Measurements from ENCODE around the gene MYO1B. TPM values are rescaled to one million over a fixed set of nuclear protein-coding genes. Genes with fewer than 3 reads are reported as not detected.
"Not testable (repeated sequence)": the region's sequence is repeated elsewhere in the genome, so short reads cannot be mapped to it uniquely, and the experiment has no call there.

MYO1B gene
- total and polyA plus RNA-seq, 2 experiments from 2014 or later: 126 to 197 TPM

DNA sequence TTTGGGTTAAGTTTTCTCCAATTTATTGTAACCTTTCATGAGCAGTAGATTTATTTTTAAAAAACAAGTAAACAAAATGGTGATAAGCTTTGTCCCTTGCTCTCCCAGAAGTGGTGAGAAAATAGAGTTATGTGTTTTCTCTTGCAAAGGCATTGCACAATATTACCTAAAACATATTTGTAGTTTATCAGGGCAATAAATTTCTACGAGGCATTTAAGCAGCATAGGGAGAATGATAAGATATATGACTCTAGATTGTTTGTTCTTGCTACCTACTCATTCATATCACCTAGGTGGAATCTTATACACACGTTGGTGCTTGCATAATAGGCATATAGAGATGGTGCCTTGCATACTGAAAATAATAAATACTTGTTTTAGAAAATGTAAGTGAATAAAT, 201.7 kb downstream of the MYO1B start:
- Histone ChIP-seq H3K79me2 (ENCODE audit: insufficient read depth) (no peaks in the 10 kb centered on the region), H2AFZ (no peak overlapping the region), H4K20me1 (ENCODE audit: insufficient read depth) (no peaks in the 10 kb centered on the region), H3K4me3 (no peak overlapping the region), H3K4me2 (ENCODE audit: unreplicated experiment) (no peak overlapping the region), H3K9ac (no peak overlapping the region), H3K27me3 (replicated peaks; ENCODE audit: insufficient read depth) (no peaks in the 10 kb centered on the region), H3K9me3 (ENCODE audit: low read depth) (no peaks in the 10 kb centered on the region), H3F3A (ENCODE audit: insufficient read depth) (no peaks in the 10 kb centered on the region), H3K36me3 (ENCODE audit: low read depth) (no peaks in the 10 kb centered on the region), H3K4me1 (ENCODE audit: insufficient read depth) (peaks cover 7% of the 10 kb centered on the region), H3K9me2 (ENCODE audit: insufficient read depth) (no peaks in the 10 kb centered on the region), H3K27ac (no peak overlapping the region)
- no peak for TF ChIP-seq EZH2phosphoT487 (IDR thresholded peaks at IDR 0.05; ENCODE audit: insufficient read depth, low read depth)
- no peak for TF ChIP-seq EZH2 (IDR thresholded peaks at IDR 0.05; ENCODE audit: insufficient read depth, poor library complexity, severe bottlenecking)
- DNase-seq: no peak
- WGBS, 2 experiments (ENCODE audit: low coverage in 1 of 2, low lambda C conversion rate in 2 of 2, missing lambda C conversion rate in 2 of 2): 46 to 47% methylated on average over 2 of the region's 2 CpGs
- in situ Hi-C loops (cut with MboI): no loop called here

DNA sequence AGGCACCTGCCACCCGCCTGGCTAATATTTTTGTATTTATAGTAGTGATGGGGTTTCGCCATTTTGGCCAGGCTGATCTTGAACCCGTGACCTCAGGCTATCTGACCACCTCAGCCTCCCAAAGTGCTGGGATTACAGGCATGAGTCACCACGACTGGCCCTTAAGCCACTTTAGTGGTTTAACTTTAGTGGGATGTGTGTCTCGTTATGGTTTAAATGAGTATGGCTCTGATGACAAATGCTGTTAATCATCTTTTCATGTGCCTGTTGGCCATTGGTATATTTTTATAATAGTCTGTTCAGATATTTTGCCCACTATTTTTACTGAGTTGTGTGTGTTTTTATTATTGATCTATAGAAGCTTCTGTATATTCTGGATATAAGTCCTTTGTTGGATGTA, 205.9 kb downstream of the MYO1B start:
- H2AFZ ChIP-seq: no peak overlapping the region
- no peaks in the 10 kb centered on the region for H3K36me3 ChIP-seq (ENCODE audit: low read depth)
- H3K9me2 ChIP-seq (ENCODE audit: insufficient read depth): no peaks in the 10 kb centered on the region
- H3K4me2 ChIP-seq (ENCODE audit: unreplicated experiment): no peak overlapping the region
- no peak for DNase-seq
- no peak overlapping the region for H3K27ac ChIP-seq
- H3K4me1 ChIP-seq (ENCODE audit: insufficient read depth): no peaks in the 10 kb centered on the region
- no peaks in the 10 kb centered on the region for H3F3A ChIP-seq (ENCODE audit: insufficient read depth)
- H3K9ac ChIP-seq: no peak overlapping the region
- H4K20me1 ChIP-seq (ENCODE audit: insufficient read depth): no peaks in the 10 kb centered on the region
- in situ Hi-C loops (cut with MboI): no loop called here
- H3K9me3 ChIP-seq (ENCODE audit: low read depth): no peaks in the 10 kb centered on the region
- H3K79me2 ChIP-seq (ENCODE audit: insufficient read depth): no peaks in the 10 kb centered on the region
- no peaks in the 10 kb centered on the region for H3K27me3 ChIP-seq (replicated peaks; ENCODE audit: insufficient read depth)
- TF ChIP-seq EZH2 (IDR thresholded peaks at IDR 0.05; ENCODE audit: insufficient read depth, poor library complexity, severe bottlenecking) (no peak), EZH2phosphoT487 (IDR thresholded peaks at IDR 0.05; ENCODE audit: insufficient read depth, low read depth) (no peak)
- H3K4me3 ChIP-seq: no peak overlapping the region
- WGBS, 2 experiments (ENCODE audit: low coverage in 1 of 2, low lambda C conversion rate in 2 of 2, missing lambda C conversion rate in 2 of 2): 65 to 68% methylated on average over 5 of the region's 5 CpGs

DNA sequence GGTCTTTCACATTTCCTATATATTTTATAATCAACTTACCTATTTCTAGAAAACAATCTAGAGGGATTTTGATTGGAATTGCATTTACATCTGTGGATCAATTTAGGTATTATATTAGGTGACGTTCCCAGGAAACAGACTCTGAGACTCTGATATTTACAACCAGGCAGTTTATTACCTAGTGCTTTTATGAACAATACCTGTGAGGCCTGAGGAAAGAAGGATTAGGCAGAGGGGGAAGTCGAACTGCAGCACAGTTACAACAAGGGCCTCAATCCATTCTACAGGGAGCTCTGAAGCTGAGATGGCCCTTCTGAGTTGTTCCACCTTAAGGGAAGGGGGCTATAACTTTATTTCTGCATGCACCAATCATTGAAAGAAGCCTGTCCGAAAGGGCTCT, 206.9 kb downstream of the MYO1B start:
- in situ Hi-C loops (cut with MboI): no loop called here
- WGBS, 2 experiments (ENCODE audit: low coverage in 1 of 2, low lambda C conversion rate in 2 of 2, missing lambda C conversion rate in 2 of 2): 76% methylated on average over 3 of the region's 3 CpGs
- no peak overlapping the region for H3K9ac ChIP-seq
- no peaks in the 10 kb centered on the region for H3K79me2 ChIP-seq (ENCODE audit: insufficient read depth)
- H3K27ac ChIP-seq: no peak overlapping the region
- DNase-seq: no peak
- no peaks in the 10 kb centered on the region for H3K9me2 ChIP-seq (ENCODE audit: insufficient read depth)
- H3K9me3 ChIP-seq (ENCODE audit: low read depth): no peaks in the 10 kb centered on the region
- H3K36me3 ChIP-seq (ENCODE audit: low read depth): no peaks in the 10 kb centered on the region
- no peak overlapping the region for H2AFZ ChIP-seq
- H3K27me3 ChIP-seq (replicated peaks; ENCODE audit: insufficient read depth): no peaks in the 10 kb centered on the region
- H3K4me3 ChIP-seq: no peak overlapping the region
- no peak for TF ChIP-seq EZH2 (IDR thresholded peaks at IDR 0.05; ENCODE audit: insufficient read depth, poor library complexity, severe bottlenecking)
- no peak for TF ChIP-seq EZH2phosphoT487 (IDR thresholded peaks at IDR 0.05; ENCODE audit: insufficient read depth, low read depth)
- H3K4me2 ChIP-seq (ENCODE audit: unreplicated experiment): no peak overlapping the region
- no peaks in the 10 kb centered on the region for H4K20me1 ChIP-seq (ENCODE audit: insufficient read depth)
- H3F3A ChIP-seq (ENCODE audit: insufficient read depth): no peaks in the 10 kb centered on the region
- H3K4me1 ChIP-seq (ENCODE audit: insufficient read depth): no peaks in the 10 kb centered on the region

DNA sequence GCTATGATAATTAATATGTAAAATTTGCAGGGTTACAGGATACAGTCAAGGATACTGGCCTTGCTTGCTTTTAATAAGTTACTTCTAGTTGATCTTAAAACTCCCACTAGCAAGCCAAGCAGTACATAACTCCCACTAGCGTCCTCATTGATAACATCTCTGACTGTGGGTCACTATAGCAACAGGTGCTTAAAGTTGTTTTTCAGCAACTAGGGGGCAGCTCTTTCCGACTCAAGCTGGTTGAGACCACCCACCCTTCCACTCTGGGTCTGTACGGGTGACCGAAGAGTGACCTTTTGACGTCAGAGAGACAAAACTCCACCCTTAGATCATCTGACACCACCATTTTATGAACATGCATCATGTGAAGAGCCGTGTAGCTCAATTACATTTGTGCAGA, 208.6 kb downstream of the MYO1B start:
- H3K4me1 ChIP-seq (ENCODE audit: insufficient read depth): no peaks in the 10 kb centered on the region
- H4K20me1 ChIP-seq (ENCODE audit: insufficient read depth): no peaks in the 10 kb centered on the region
- H3K79me2 ChIP-seq (ENCODE audit: insufficient read depth): no peaks in the 10 kb centered on the region
- TF ChIP-seq EZH2 (IDR thresholded peaks at IDR 0.05; ENCODE audit: insufficient read depth, poor library complexity, severe bottlenecking) (no peak), EZH2phosphoT487 (IDR thresholded peaks at IDR 0.05; ENCODE audit: insufficient read depth, low read depth) (no peak)
- in situ Hi-C loops (cut with MboI): no loop called here
- H2AFZ ChIP-seq: no peak overlapping the region
- no peaks in the 10 kb centered on the region for H3K9me2 ChIP-seq (ENCODE audit: insufficient read depth)
- 81 to 89% methylated on average over 6 of the region's 6 CpGs for WGBS, 2 experiments (ENCODE audit: low coverage in 1 of 2, low lambda C conversion rate in 2 of 2, missing lambda C conversion rate in 2 of 2)
- H3F3A ChIP-seq (ENCODE audit: insufficient read depth): no peaks in the 10 kb centered on the region
- no peaks in the 10 kb centered on the region for H3K27me3 ChIP-seq (replicated peaks; ENCODE audit: insufficient read depth)
- H3K4me3 ChIP-seq: no peak overlapping the region
- H3K9ac ChIP-seq: no peak overlapping the region
- no peak for DNase-seq
- no peak overlapping the region for H3K4me2 ChIP-seq (ENCODE audit: unreplicated experiment)
- no peaks in the 10 kb centered on the region for H3K36me3 ChIP-seq (ENCODE audit: low read depth)
- H3K27ac ChIP-seq: no peak overlapping the region
- no peaks in the 10 kb centered on the region for H3K9me3 ChIP-seq (ENCODE audit: low read depth)

DNA sequence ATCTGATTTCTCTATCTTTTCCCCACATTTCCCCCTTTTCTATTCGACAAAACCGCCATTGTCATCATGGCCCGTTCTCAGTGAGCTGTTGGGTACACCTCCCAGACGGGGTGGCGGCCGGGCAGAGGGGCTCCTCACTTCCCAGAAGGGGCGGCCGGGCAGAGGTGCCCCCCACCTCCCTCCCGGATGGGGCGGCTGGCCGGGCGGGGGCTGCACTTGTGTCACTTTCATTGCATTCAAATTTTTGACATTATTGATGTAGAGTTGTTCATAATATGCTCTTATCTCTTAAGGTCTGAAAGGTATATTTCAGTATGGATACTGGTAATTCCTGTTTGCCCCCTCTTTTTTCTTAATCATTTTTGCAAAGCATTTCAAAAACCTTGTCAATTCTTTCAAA, 211.3 kb downstream of the MYO1B start:
- H4K20me1 ChIP-seq (ENCODE audit: insufficient read depth); H2AFZ ChIP-seq; DNase-seq; H3K9me2 ChIP-seq (ENCODE audit: insufficient read depth); H3K79me2 ChIP-seq (ENCODE audit: insufficient read depth); H3K9ac ChIP-seq; H3K36me3 ChIP-seq (ENCODE audit: low read depth); H3F3A ChIP-seq (ENCODE audit: insufficient read depth); H3K4me1 ChIP-seq (ENCODE audit: insufficient read depth); H3K4me2 ChIP-seq (ENCODE audit: unreplicated experiment); H3K9me3 ChIP-seq (ENCODE audit: low read depth); H3K27me3 ChIP-seq (replicated peaks; ENCODE audit: insufficient read depth); in situ Hi-C loops (cut with MboI); H3K4me3 ChIP-seq; H3K27ac ChIP-seq: not testable (repeated sequence)
- 85 to 100% methylated on average over 4 to 12 of the region's 12 CpGs for WGBS, 2 experiments (ENCODE audit: low coverage in 1 of 2, low lambda C conversion rate in 2 of 2, missing lambda C conversion rate in 2 of 2)

Measured in GM23248 (cell line).